Stomach smooth muscle (tissue), 2 donors: ENCODE data around the gene MASP2.
"Not testable (repeated sequence)": the region's sequence is repeated elsewhere in the genome, so short reads cannot be mapped to it uniquely, and the experiment has no call there.

ENCODE experiments used
- H3K27ac ChIP-seq: one replicate; pipeline ENCODE4 v1.7.0; 2013; ENCODE audit warnings: mild to moderate bottlenecking, low read length, inconsistent platforms
- H3K27me3 ChIP-seq, 2 donors: one replicate each; pipeline ENCODE4 v1.7.0; 2013; ENCODE audit warnings: low read length in 2 of 2; ENCODE audit not compliant: insufficient read depth in 2 of 2, control insufficient read depth in 1 of 2
- H3K36me3 ChIP-seq, 2 donors: one replicate each; pipeline ENCODE4 v1.7.0; 2013; ENCODE audit warnings: low read length in 2 of 2; ENCODE audit not compliant: control insufficient read depth in 2 of 2, insufficient read depth in 2 of 2
- H3K4me1 ChIP-seq: one replicate; pipeline ENCODE4 v1.7.0; 2013; ENCODE audit warnings: low read length; ENCODE audit not compliant: control insufficient read depth, insufficient read depth
- H3K4me3 ChIP-seq, 2 donors: one replicate each; pipeline ENCODE4 v1.7.0; 2013; ENCODE audit warnings: low read length in 2 of 2
- H3K9ac ChIP-seq, 2 donors: one replicate each; pipeline ENCODE4 v1.7.0; 2013; ENCODE audit warnings: low read length in 2 of 2, mild to moderate bottlenecking in 1 of 2
- H3K9me3 ChIP-seq, 2 donors: one replicate each; pipeline ENCODE4 v1.7.0; 2013; ENCODE audit warnings: low read length in 2 of 2; ENCODE audit not compliant: control insufficient read depth in 2 of 2
- donor health status: healthy.
- donor health status: Pancreatic carcinoma.

Gene MASP2

DNA sequence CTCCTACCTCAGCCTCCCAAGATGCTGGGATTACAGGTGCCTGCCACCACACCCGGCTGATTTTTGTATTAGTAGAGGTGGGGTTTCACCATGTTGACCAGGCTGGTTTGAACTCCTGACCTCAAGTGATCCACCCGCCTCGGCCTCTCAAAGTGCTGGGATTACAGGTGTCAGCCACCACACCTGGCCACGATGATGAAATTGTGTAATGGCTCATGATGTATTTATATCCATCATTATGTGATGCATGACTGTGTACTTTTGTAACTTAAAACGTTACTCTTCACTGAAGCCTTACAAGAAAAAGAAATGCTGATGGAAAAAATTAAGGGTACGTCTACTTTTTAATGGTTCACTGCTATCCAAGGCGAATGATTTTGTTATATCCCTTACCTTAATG, 27.1 kb downstream of the MASP2 start:
- Histone ChIP-seq H3K27ac (no peak overlapping the region), H3K4me3 (no peak overlapping the region), H3K27me3 (no peaks in the 10 kb centered on the region), H3K9ac (no peak overlapping the region), H3K4me1 (peaks cover 6% of the 10 kb centered on the region), H3K9me3 (no peaks in the 10 kb centered on the region), H3K36me3 (peaks cover 58 to 71% of the 10 kb centered on the region in 2 donors)

DNA sequence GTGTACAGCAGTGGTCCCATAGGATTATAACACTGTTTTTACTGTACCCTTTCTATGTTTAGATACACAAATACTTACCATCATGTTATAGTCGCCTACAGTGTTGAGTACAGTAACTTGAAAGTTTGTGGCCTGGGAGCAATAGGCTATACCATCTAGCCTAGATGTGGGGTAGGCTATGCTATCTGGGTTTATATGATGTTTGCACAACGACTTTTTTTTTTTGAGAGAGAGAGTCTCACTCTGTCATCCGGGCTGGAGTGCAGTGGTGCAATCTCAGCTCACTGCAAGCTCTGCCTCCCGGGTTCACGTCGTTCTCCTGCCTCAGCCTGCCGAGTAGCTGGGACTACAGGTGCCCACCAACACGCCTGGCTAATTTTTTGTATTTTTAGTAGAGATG, 27.7 kb downstream of the MASP2 start:
- H3K27ac ChIP-seq, H3K4me3 ChIP-seq, H3K27me3 ChIP-seq, H3K9me3 ChIP-seq, H3K4me1 ChIP-seq, H3K9ac ChIP-seq: not testable (repeated sequence)
- peaks cover 57 to 68% of the 10 kb centered on the region in 2 donors for H3K36me3 ChIP-seq

DNA sequence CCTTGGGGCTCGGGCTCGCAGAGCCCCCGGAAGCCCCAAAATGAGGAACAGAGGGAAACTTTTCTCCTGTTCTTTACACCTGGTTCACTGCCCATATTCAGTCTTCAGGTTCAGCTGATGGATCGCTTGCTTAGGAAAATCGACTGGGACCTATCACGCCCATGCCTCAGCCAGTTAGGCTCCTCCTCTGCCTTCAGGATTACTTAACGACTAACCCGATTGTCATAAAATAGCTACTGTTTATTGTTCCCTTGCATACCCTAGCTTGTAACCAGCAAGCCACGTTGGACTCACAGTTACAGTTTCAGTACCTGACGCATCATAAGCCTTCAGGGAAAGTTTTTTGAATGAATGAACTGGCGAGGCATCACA, 33.9 kb downstream of the MASP2 start:
- no peaks in the 10 kb centered on the region for H3K27me3 ChIP-seq
- peaks cover 26% of the 10 kb centered on the region for H3K4me1 ChIP-seq
- peak overlapping the region; percentile 91 for H3K27ac ChIP-seq
- no peaks in the 10 kb centered on the region for H3K9me3 ChIP-seq
- H3K36me3 ChIP-seq: peaks cover 12 to 21% of the 10 kb centered on the region in 2 donors
- H3K4me3 ChIP-seq: peak overlapping the region; percentile 85 to 93
- peak overlapping the region; percentile 92 to 98 for H3K9ac ChIP-seq

DNA sequence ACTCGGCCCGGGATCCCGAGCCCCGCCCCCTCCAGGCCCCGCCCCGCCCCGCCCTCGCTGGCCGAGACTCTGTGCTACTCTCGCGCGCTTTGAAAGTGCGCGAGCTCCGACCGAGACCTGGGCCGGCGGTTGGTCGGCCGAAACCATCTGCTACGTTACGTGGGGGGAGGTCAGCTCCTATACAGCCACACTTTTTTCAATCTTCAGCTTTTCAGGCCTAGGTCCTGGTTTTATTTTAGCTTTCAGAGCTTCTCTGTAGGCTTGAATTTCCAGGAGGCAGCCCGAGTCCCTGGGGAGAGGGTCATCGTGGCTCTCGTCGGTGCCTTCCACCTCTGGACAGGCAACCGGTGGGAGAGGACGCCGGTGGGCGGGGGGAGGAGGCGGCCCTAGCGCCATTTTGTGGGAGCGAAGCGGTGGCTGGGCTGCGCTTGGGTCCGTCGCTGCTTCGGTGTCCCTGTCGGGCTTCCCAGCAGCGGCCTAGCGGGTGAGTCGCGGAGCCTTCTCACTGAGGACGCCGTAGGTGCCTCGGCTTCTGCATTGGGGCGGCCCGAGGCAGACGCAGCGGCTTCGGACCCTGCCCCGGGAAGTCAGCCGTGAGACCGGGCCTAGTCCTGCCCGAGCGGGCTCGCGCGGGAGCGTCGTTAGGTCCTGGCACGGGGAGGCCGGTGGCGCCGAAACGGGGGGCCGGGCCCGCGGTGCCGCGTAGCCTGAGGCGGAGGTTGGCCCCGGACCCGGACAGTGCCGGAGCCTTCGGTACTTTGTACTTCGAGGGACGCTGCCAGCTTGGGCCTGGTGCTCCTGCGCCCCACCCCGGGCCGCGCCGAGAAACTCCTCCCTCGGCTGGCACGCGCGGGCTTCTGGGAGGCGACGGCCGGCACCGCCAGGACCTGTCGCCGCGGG, 34.5 kb downstream of the MASP2 start, which contains the start of gene TARDBP:
TARDBP (plus strand) TSS at position 395 of the 900 bp plus-strand sequence. CDS start 1,074 bp downstream, outside the sequence.
- Histone ChIP-seq H3K27me3 (no peaks in the 10 kb centered on the region), H3K36me3 (peaks cover 11 to 18% of the 10 kb centered on the region in 2 donors), H3K27ac (peak within 1 kb of the TSS; percentile 91), H3K4me1 (peaks cover 26% of the 10 kb centered on the region), H3K9ac (peak within 1 kb of the TSS; percentile 92 to 98), H3K4me3 (peak within 1 kb of the TSS; percentile 85 to 93), H3K9me3 (no peaks in the 10 kb centered on the region)

DNA sequence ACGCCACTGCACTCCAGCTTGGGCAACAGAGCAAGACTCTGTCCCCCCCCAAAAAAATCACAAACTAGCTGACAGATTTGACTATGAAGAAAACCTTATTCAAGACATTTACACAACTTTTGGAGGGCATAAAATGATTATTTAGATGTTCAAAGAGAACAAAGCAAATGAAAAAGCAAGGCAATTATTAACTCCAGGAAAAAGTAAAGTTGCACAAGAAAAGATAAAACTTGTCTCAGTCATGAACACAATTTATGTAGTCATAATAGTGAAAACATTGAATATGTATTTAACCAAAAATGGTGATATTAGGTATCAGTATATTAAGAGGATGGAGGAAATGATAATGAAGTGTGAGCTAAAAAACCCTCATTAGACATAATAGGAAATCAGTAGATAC, 46.5 kb downstream of the MASP2 start:
- H3K4me3 ChIP-seq: no peak overlapping the region
- no peak overlapping the region for H3K27ac ChIP-seq
- no peaks in the 10 kb centered on the region for H3K27me3 ChIP-seq
- H3K4me1 ChIP-seq: no peaks in the 10 kb centered on the region
- no peak overlapping the region for H3K9ac ChIP-seq
- H3K9me3 ChIP-seq: no peaks in the 10 kb centered on the region
- no peaks in the 10 kb centered on the region for H3K36me3 ChIP-seq

DNA sequence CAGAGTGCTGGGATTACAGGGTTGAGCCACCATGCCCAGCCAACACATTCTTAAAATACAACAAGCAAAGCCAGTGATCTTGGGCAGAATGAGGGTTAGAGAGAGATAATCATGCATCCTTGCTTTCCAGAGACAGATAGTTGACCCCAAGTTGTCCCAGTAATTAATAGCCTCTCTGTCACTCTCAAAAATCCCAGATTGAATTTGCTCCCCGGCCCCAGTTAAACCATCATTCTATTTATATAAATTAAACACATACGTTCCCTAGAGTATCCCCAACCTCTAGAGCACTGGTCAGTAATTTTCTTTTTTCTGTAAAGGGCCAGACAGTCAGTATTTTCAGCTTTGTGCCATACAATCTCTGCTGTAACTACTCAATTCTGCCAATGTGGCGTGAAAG, 50.9 kb downstream of the MASP2 start:
- H3K36me3 ChIP-seq: no peaks in the 10 kb centered on the region
- H3K27me3 ChIP-seq: no peaks in the 10 kb centered on the region
- no peak overlapping the region for H3K9ac ChIP-seq
- H3K4me3 ChIP-seq: no peak overlapping the region
- no peak overlapping the region for H3K27ac ChIP-seq
- no peaks in the 10 kb centered on the region for H3K4me1 ChIP-seq
- no peaks in the 10 kb centered on the region for H3K9me3 ChIP-seq

DNA sequence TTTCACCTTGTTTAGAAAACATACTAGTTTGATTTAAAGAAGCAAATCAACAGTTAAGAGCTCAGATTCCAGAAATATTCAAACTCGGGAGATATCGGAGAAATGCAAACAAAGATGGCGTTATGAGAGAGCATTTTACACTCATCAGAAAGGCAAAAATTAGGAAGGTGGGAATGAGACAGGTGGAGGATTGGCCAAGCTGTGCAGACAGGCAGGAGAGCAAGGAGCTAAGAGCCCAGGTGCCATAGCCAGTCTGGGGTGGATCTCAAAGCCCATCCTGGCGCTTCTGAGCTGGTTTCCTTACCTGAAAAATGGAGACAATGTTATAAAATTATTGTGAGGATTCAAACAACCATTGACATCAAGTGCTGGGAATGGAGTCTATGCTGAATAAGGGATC, 54.2 kb downstream of the MASP2 start:
- no peaks in the 10 kb centered on the region for H3K36me3 ChIP-seq
- H3K9ac ChIP-seq: no peak overlapping the region
- no peak overlapping the region for H3K4me3 ChIP-seq
- H3K4me1 ChIP-seq: no peaks in the 10 kb centered on the region
- no peak overlapping the region for H3K27ac ChIP-seq
- H3K9me3 ChIP-seq: no peaks in the 10 kb centered on the region
- H3K27me3 ChIP-seq: no peaks in the 10 kb centered on the region

DNA sequence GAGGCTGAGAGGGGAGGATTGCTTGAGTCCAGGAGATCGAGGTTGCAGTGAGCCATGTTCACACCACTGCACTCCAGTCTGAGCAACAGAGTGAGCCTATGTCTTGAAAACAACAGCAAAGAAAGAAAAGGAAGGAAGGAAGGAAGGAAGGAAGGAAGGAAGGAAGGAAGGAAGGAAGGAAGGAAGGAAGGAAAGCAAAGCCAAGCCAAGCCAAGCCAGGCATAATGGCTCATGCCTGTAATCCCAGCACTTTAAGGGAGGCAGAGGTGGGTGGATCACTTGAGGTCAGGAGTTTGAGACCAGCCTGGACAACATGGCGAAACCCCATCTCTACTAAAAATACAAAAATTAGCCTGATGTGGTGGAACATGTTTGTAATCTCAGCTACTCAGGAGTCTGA, 55.0 kb downstream of the MASP2 start:
- H3K4me1 ChIP-seq, H3K9ac ChIP-seq, H3K27ac ChIP-seq, H3K36me3 ChIP-seq, H3K4me3 ChIP-seq, H3K27me3 ChIP-seq, H3K9me3 ChIP-seq: not testable (repeated sequence)

DNA sequence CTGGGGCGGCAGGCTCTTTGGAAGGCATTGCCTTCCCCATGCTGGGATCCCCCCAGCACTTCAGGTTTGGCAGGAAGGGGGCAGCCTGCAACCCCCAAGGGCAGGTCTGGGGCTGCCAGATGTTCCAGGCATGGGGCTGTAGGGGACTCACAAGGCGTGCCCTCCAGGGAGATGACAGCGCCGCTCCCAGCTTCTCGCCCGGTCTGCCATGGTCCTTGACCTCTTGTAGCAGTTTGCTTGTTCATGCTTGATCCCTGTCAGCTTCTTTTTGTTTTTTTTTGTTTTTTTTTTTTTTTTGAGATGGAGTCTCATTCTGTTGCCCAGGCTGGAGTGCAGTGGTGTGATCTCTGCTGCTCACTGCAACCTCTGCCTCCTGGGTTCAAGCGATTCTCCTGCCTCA, 56.2 kb downstream of the MASP2 start:
- Histone ChIP-seq H3K4me1 (no peaks in the 10 kb centered on the region), H3K4me3 (no peak overlapping the region), H3K27ac (no peak overlapping the region), H3K27me3 (no peaks in the 10 kb centered on the region), H3K36me3 (no peaks in the 10 kb centered on the region), H3K9me3 (no peaks in the 10 kb centered on the region), H3K9ac (no peak overlapping the region)

DNA sequence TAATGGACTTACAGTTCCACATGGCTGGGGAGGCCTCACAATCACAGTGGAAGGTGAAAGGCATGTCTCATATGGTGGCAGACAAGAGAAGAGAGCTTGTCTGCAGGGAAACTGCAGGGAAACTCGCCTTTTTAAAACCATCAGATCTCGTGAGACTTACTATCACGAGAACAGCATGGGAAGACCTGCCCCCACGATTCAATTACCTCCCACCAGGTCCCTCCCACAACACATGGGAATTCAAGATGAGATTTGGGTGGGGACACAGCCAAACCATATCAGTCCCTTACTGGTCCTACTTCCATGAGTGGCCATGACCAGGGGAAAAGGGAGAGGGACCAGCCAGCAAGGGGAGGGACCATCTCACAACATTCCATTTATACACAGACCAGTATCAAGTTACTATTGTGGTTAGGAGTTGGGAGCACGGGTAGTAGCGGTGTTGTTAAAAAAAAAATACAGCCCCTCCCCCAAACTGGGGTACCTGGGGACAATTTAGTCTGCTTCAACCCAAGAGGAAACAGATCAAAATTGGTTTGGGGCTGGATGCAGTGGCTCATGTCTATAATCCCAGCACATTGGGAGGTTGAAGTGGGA, 57.0 kb downstream of the MASP2 start:
- not testable (repeated sequence) for H3K27me3 ChIP-seq, H3K36me3 ChIP-seq

DNA sequence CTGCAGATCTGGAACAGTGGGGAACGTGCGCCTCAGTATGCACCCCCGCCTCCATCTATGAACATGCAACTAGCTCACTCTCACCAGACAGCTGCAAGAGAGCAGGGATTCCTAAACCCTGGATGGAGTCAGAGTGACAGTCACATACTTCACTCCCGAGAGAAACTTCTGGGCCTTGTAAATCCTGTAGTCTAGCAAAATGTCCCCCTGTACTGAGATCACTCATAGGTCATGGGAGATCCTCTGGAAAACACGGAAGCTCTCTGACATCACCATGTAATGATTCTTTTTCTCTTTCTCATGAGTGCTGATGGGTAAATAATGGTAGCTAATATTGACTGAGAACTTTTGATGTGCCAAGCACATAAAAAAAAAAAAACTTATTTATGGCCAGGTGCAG, 57.9 kb downstream of the MASP2 start:
- Histone ChIP-seq H3K27ac (no peak overlapping the region), H3K36me3 (no peaks in the 10 kb centered on the region), H3K27me3 (no peaks in the 10 kb centered on the region), H3K4me1 (no peaks in the 10 kb centered on the region), H3K9ac (no peak overlapping the region), H3K9me3 (no peaks in the 10 kb centered on the region), H3K4me3 (no peak overlapping the region)

More for the DNA sequence above, 57.0 kb downstream of the MASP2 start:
- H3K9me3 ChIP-seq, H3K9ac ChIP-seq, H3K27ac ChIP-seq, H3K4me3 ChIP-seq, H3K4me1 ChIP-seq: not testable (repeated sequence)
